Kidney epithelial cell (primary cell): ENCODE results near the gene IARS1. TPM values are rescaled to one million over a fixed set of nuclear protein-coding genes. Genes with fewer than 3 reads are reported as not detected.
A peak's percentile ranks its signal among the peaks of the same experiment; 100 is the strongest.

Experiments used
- DNase-seq: peaks from one replicate; pipeline ENCODE4 v3.0.0-alpha.2; 2010; ENCODE audit warnings: low read depth
- H3K27me3 ChIP-seq: 2 replicates; pipeline ENCODE4 v1.6.0; 2011; ENCODE audit warnings: low read length; ENCODE audit not compliant: control insufficient read depth, insufficient read depth
- H3K36me3 ChIP-seq: 2 replicates; pipeline ENCODE4 v1.5.1; 2011; ENCODE audit warnings: low read length; ENCODE audit not compliant: control insufficient read depth, insufficient read depth
- H3K4me3 ChIP-seq: 2 replicates; pipeline ENCODE4 v1.5.1; 2011; ENCODE audit warnings: low read depth, mild to moderate bottlenecking, control low read depth, low read length
- total RNA-seq: library from RNA; depleted of rRNA; stranded (reverse); fragments of >200 nt; gene quantifications from 2 replicates; pipeline ENCODE4 v1.2.3, GENCODE V29; 2015
- TF ChIP-seq, protein P1 (sequence below): IDR thresholded peaks from 2 replicates; pipeline ENCODE4 v1.5.1; 2011; ENCODE audit warnings: mild to moderate bottlenecking, moderate library complexity, low read length, control low read depth, inconsistent platforms; ENCODE audit not compliant: insufficient read depth, poor library complexity, severe bottlenecking

Gene IARS1
- total RNA-seq, 1 donor from 2014 or later: 296 TPM

DNA sequence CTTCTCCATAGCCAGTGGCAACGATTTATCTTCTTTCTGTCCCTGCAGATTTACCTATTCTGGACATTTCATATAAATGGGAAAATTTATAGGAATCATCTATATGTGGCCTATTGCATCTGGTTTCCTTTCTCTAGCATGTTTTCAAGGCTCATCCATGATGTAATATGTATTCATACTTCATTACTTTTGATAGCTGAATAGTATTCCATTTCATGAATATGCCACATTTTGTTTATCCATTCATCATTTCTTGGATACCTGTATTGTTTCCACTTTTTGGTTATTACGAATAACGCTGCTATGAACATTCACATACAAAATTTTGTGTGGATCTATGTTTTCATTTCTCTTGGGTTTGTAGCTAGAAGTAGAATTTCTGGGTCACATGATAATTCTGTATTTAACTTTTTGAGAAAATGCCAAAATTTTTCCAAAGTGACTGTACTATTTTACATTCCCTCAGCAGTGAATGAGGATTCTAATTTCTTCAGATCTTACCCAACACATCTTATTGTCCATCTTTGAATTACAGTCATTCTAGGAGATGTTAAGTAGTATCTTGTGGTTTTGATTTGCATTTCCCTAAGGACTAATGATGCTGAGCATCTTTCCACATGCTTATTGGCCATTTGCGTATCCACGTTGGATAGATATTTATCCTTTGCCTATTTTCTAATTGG lies 3.6 kb downstream of the IARS1 start:
- no peak for DNase-seq
- H3K36me3 ChIP-seq: peaks cover 1% of the 10 kb centered on the region
- H3K27me3 ChIP-seq: no peaks in the 10 kb centered on the region
- no peak overlapping the region for H3K4me3 ChIP-seq
- TF ChIP-seq, protein P1, sequence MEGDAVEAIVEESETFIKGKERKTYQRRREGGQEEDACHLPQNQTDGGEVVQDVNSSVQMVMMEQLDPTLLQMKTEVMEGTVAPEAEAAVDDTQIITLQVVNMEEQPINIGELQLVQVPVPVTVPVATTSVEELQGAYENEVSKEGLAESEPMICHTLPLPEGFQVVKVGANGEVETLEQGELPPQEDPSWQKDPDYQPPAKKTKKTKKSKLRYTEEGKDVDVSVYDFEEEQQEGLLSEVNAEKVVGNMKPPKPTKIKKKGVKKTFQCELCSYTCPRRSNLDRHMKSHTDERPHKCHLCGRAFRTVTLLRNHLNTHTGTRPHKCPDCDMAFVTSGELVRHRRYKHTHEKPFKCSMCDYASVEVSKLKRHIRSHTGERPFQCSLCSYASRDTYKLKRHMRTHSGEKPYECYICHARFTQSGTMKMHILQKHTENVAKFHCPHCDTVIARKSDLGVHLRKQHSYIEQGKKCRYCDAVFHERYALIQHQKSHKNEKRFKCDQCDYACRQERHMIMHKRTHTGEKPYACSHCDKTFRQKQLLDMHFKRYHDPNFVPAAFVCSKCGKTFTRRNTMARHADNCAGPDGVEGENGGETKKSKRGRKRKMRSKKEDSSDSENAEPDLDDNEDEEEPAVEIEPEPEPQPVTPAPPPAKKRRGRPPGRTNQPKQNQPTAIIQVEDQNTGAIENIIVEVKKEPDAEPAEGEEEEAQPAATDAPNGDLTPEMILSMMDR: no peak

DNA sequence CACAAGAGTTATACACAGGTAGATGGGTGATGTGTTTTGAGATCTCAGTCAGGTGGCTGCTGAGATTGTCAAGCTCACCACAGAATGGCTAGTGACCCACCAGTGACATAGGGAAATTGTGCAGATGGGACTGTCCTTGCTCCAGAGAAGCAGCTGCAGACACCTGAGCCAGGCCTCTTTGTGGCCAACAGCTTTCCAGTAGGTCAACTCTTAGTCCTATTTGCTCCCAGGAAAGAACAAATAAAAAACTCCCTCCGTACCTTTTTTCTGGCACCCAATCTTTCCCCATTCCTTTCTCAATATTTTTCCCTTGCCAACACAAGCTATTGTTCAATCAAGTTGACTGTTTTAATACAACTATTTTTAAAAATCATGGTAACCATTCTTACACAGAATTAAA lies 14.2 kb downstream of the IARS1 start:
- Histone ChIP-seq H3K4me3 (no peak overlapping the region), H3K36me3 (peaks cover 2% of the 10 kb centered on the region), H3K27me3 (no peaks in the 10 kb centered on the region)
- TF ChIP-seq, protein P1: no peak
- DNase-seq: no peak

DNA sequence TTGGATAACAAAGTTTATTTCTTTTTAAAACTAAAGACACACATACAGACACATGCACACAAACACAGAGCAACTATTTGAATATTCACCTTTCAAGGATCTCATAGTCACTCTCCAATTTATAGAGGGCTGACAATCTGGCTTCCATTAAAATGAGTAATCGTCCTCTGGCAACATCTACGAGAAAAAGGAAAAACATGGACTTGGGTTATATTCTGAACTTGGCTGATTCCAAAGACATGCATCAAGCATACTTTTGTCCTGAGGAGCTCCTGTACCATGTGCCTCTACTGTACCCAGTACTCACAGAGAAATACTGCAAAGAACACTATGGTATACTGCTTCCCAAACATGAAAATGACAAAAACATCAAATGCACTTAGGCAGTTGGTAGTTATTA lies 15.4 kb downstream of the IARS1 start:
- H3K36me3 ChIP-seq: peaks cover 2% of the 10 kb centered on the region
- H3K4me3 ChIP-seq: no peak overlapping the region
- DNase-seq: no peak
- no peaks in the 10 kb centered on the region for H3K27me3 ChIP-seq
- TF ChIP-seq, protein P1: no peak

DNA sequence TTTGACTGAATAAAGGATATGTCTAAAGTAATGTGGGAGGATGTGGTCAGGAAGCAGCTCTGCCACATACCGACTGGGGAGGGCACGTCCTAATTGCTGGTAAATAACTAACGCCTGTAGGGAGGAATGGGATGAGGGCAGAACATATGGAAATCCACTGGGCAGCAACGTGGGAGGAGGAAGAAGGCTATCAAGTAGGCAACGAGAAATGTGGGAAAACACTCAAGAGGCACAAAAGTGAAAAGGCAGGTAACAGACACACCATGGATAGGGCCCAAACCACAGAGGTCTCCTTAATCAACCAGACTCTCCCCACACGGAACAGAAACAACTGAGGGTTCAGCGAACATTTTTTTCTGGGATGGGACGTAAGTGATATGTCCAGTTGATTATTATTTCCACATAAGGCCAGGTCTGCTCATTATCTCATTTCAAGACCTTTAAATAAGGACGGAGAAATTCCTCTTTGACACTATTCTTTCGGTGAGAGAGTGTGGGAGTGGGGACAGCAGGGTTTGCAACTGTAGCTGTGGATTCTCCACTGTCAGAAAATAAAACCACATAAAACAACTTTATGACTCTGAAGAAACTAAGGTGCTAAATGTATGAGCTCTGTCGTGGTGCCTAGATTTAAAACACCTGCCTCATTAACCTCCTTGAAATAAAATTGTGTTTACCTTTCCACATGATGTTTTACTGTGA lies 17.0 kb downstream of the IARS1 start:
- no peak for DNase-seq
- Histone ChIP-seq H3K27me3 (no peaks in the 10 kb centered on the region), H3K4me3 (no peak overlapping the region), H3K36me3 (peaks cover 2% of the 10 kb centered on the region)
- TF ChIP-seq, protein P1: no peak

DNA sequence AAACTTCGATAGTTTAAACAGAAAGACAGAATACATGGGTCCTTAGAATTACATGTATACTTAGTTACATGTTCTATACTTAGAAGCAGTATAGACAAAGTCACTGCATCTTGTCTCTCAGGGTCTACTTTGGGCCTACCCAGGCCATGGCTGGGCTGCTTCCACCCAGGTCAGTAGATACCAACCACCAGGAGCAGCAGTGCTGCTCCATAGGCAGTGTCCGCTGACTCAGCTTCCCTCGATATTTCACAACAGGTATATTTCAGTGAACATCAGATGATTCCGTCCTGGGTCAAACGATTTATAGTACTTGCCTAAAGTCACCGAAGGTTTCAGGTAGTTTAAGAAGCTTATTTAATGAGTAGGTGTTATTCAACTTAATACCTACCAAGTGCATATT lies 18.0 kb downstream of the IARS1 start:
- Histone ChIP-seq H3K27me3 (no peaks in the 10 kb centered on the region), H3K4me3 (no peak overlapping the region), H3K36me3 (peaks cover 2% of the 10 kb centered on the region)
- TF ChIP-seq, protein P1: peak; percentile 9
- DNase-seq: no peak
